Activated CD8-positive, alpha-beta memory T cell treated with anti-CD3 and anti-CD28 coated beads, Interleukin-2, amount 10 ng/mL, durations not matched to agents 7 days and 5 days (primary cell): ENCODE measurements around the gene KCNJ11. TPM values are rescaled to one million over a fixed set of nuclear protein-coding genes. Genes with fewer than 3 reads are reported as not detected.

ENCODE experiments used
- ATAC-seq: fragments of 150-1000 bp; cut with Tn5 transposase; one replicate; pipeline ENCODE4 v1.10.0; 2021; ENCODE audit warnings: moderate library complexity
- CTCF ChIA-PET: fragments of 350-600 bp; sonication (Branson Sonifier 250); formaldehyde crosslinking; loops from one replicate; lab custom pipeline; 2021; ENCODE audit warnings: antibody characterized with exemption; lab: Charles Lee
- DNase-seq: peaks from one replicate; pipeline ENCODE4 v3.0.0-alpha.2; 2020
- H3K27ac Mint-ChIP-seq: one replicate; pipeline ENCODE4 v1.8.0; 2021; ENCODE audit warnings: mild to moderate bottlenecking, mixed read lengths
- H3K27me3 Mint-ChIP-seq: one replicate; pipeline ENCODE4 v1.8.0; 2021; ENCODE audit warnings: mixed read lengths
- H3K36me3 Mint-ChIP-seq: one replicate; pipeline ENCODE4 v1.8.0; 2021; ENCODE audit warnings: mild to moderate bottlenecking, mixed read lengths
- H3K4me1 Mint-ChIP-seq: one replicate; pipeline ENCODE4 v1.8.0; 2021; ENCODE audit warnings: mixed read lengths
- H3K4me3 Mint-ChIP-seq: one replicate; pipeline ENCODE4 v1.8.0; 2021; ENCODE audit warnings: mild to moderate bottlenecking, moderate library complexity, mixed read lengths
- H3K9me3 Mint-ChIP-seq: one replicate; pipeline ENCODE4 v1.8.0; 2022; ENCODE audit warnings: low read depth, mixed read lengths
- total RNA-seq, 2 experiments: library from RNA; stranded (reverse); gene quantifications; one replicate each; pipeline ENCODE4 v1.2.3, GENCODE V29; 2021

The KCNJ11 gene
- total RNA-seq, 2 experiments from 2014 or later: 0.66 to 0.99 TPM

GRCh38 chr11:17415523-17416104 is 27.2 kb upstream of the KCNJ11 start:
- ATAC-seq (no peak), DNase-seq (no peak)
- Mint-ChIP-seq H3K36me3 (no peaks in the 10 kb centered on the region), H3K27me3 (peaks cover 49% of the 10 kb centered on the region), H3K4me3 (no peak overlapping the region), H3K27ac (no peak overlapping the region), H3K9me3 (no peaks in the 10 kb centered on the region), H3K4me1 (peaks cover 24% of the 10 kb centered on the region)
- CTCF ChIA-PET: no interaction called here

DNA sequence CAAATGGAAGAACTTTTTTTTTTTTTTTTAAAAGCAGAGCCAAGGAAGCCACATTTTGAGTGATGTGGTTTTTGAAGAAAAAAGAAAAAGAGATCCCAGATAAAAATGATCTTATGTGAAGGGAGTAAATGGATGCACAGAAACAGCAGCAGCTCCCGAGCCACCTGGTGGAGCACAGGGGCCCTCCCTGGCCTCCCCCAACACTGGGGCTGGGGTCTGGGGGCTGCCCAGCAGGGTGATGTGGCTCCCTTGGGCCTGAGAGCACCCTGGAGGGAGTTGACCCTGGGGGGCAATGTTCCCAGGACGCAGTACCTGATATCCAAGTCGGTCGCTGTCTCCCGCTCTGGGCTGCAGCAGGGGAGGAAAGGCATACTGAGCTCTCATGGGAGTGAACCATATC is 26.5 kb upstream of the KCNJ11 start:
- H3K27ac Mint-ChIP-seq: no peak overlapping the region
- peaks cover 42% of the 10 kb centered on the region for H3K27me3 Mint-ChIP-seq
- DNase-seq: no peak
- peaks cover 24% of the 10 kb centered on the region for H3K4me1 Mint-ChIP-seq
- no peaks in the 10 kb centered on the region for H3K36me3 Mint-ChIP-seq
- no peaks in the 10 kb centered on the region for H3K9me3 Mint-ChIP-seq
- ATAC-seq: no peak
- CTCF ChIA-PET: interaction anchor here (1.0 kb wide), 1 partner anchor 30 kb away, joined by 4 read pairs; no protein-coding TSS in a partner anchor
- H3K4me3 Mint-ChIP-seq: no peak overlapping the region

DNA sequence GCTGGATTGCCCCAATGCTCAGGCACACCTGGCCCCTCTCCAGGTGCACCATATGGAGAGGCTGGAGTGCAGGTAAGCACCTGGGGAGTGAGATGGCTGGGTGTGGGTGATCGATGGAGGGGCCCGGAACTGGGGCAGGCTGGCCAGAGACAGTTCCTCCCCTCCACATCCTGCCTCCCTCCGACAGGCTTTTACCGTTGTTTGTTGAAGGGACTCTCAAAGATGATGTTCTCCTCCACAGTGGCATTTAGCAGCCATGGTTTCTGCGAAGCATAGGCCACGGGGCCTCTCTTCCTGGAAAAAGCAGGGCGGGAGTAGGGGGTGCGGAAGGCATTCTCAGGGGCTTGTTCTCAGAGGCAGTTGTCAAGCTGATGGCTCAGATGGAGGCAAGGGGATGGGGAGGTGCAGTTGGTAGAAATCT is 25.9 kb upstream of the KCNJ11 start:
- CTCF ChIA-PET: interaction anchor here (1.0 kb wide), 1 partner anchor 30 kb away, joined by 4 read pairs; no protein-coding TSS in a partner anchor
- DNase-seq (peak; percentile 46), ATAC-seq (peak; percentile 69)
- Mint-ChIP-seq H3K4me3 (no peak overlapping the region), H3K9me3 (no peaks in the 10 kb centered on the region), H3K27me3 (peaks cover 36% of the 10 kb centered on the region), H3K4me1 (peaks cover 24% of the 10 kb centered on the region), H3K36me3 (no peaks in the 10 kb centered on the region), H3K27ac (peak overlapping the region; percentile 57)

DNA sequence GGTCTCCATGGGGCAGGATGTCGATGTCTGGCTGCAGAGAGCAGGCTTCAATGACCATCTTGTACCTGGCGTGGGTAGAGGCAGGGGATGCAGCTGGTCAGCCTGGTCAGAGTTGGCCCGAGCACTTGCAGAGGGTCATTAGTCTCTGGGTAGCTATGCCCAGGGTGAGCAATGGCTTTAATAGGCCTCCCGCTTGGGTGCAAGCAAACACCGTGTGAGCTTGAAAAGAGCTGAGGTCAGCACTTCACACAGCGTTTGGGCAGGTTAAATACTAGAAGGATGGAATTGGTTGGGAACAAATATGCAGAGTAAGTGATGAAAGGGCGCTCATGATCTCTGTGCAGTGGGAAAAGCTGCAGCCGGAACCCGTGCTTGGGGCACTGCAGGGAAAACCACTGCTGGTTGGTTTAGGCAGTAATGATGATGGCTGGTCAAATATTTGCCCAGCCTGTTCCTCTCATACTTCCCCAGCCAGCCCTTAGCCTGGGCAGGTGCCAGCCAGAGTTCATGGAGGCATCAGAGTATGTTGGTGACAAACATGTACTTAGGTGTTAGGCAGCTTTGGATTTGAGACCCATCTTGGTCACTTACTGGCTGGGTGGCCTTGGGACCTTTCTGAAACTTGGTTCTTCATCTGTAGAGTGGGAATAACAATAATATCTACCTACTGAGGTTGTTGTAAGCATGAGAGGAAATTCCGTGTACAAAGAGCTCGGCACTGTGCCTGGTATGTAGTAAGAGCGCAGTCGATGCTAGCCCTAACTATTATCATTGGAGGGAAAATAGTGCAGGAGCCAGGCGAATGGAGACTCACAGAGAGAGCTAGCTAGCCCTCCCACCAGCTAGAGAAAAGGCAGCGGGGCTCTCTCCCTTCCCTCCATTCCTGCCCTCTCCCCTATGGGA is 25.2 kb upstream of the KCNJ11 start:
- DNase-seq (no peak), ATAC-seq (no peak)
- no peaks in the 10 kb centered on the region for H3K36me3 Mint-ChIP-seq
- no peak overlapping the region for H3K27ac Mint-ChIP-seq
- peaks cover 29% of the 10 kb centered on the region for H3K27me3 Mint-ChIP-seq
- H3K9me3 Mint-ChIP-seq: no peaks in the 10 kb centered on the region
- H3K4me1 Mint-ChIP-seq: peaks cover 24% of the 10 kb centered on the region
- CTCF ChIA-PET: interaction anchor here (0.6 to 1.1 kb wide), 3 partner anchors 28 to 30 kb away, joined by 3 to 4 read pairs (median 3); no protein-coding TSS in a partner anchor
- H3K4me3 Mint-ChIP-seq: no peak overlapping the region

DNA sequence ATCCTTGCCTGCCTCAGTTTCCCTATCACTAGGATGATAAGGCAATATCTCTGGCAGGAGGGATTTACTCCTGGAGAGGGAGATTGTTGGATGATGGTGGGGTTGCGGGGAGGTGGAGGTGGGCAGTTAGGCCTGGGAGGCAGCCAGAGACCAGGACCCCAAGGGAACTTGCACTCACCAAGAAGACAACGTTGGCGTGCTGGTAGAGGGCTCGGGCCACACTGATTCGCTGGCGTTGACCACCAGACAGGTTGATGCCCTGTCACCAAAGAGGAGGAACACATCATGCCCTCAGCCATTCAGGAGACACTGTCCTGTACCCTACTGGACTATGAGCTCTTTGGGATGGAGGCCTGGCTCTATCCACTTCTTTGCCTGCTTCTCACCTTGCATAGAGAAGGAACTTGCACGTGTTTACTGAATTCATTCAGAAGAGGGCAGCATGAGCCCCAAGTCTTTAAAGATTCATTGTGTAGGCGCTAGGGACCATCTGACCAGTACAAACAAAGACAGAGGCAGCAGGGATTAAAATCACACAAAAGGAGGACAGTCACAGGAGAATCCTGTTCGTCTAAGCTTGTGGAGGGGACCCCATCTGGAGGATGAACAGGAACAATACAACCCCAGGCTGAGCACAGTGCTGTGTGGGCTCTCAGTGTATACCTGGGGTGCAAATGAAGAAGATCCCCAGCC is 24.2 kb upstream of the KCNJ11 start:
- Mint-ChIP-seq H3K27me3 (peaks cover 20% of the 10 kb centered on the region), H3K9me3 (no peaks in the 10 kb centered on the region), H3K27ac (no peak overlapping the region), H3K4me3 (no peak overlapping the region), H3K4me1 (peaks cover 24% of the 10 kb centered on the region), H3K36me3 (no peaks in the 10 kb centered on the region)
- DNase-seq (no peak), ATAC-seq (no peak)
- CTCF ChIA-PET: interaction anchor here (0.6 to 1.5 kb wide), 3 partner anchors 12 to 29 kb away, joined by 3 read pairs; no protein-coding TSS in a partner anchor

DNA sequence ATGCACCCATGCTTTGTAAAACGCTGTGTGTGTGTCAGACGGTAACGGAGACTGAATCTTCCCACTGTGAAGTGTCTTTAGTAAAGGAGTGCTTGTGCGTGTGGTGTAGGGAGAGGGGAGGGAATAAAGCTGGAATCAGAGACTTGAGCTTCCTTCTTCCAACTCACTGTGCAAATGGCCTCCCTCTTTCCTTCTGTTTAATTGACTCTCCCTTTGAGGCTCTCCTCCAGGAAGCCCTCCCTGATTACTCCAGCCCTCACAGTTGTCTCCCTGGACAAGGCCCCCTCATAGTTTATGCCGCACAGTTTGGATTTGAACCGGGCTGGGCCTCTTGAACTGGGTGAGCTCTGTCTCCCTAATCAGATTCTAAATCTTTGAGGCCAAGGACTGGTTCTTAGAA is 23.0 kb upstream of the KCNJ11 start:
- H3K36me3 Mint-ChIP-seq: no peaks in the 10 kb centered on the region
- CTCF ChIA-PET: interaction anchor here (1.3 kb wide), 1 partner anchor 27 kb away, joined by 3 read pairs; no protein-coding TSS in a partner anchor
- no peak overlapping the region for H3K4me3 Mint-ChIP-seq
- ATAC-seq: no peak
- H3K27ac Mint-ChIP-seq: no peak overlapping the region
- DNase-seq: no peak
- H3K9me3 Mint-ChIP-seq: no peaks in the 10 kb centered on the region
- H3K27me3 Mint-ChIP-seq: peaks cover 18% of the 10 kb centered on the region
- peaks cover 23% of the 10 kb centered on the region for H3K4me1 Mint-ChIP-seq

DNA sequence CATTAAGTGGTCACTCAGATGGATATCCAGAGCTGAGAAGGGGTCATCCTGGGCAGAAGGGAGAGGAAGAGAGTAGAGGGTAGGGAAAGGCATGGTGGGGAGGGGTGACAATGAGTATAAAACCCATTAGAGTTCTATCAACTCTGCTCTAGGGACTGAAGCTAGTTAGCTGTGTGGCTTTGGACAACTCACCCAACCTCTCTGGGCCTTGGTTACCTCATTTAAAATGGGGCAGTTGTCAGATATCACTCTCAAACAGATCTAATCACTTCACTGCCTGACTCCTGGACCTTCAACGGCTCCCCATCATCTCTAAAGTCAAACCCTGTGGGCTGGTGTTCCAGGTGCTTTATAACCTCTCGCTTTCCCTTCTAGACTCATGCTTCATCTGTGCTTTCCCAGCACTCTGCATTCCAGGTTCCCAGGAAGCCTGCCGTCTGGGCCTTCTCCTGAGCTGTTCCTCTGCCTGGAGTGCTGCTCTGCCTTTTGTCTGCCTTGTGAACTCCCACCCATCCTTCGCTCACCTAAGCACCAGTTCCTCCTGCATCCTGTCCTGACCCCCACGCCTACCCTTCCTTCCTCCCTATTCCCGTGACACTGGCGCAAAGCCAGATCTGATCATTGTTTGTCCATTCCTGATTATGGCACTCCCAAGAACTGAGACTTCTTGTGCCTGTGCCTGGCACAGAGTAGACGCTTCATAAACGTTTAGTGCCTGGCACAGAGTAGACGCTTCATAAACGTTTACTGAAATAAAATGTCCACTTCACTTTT is 22.3 kb upstream of the KCNJ11 start:
- Mint-ChIP-seq H3K27ac (no peak overlapping the region), H3K9me3 (no peaks in the 10 kb centered on the region), H3K27me3 (peaks cover 13% of the 10 kb centered on the region), H3K4me1 (peaks cover 19% of the 10 kb centered on the region), H3K36me3 (no peaks in the 10 kb centered on the region), H3K4me3 (no peak overlapping the region)
- ATAC-seq (no peak), DNase-seq (no peak)
- CTCF ChIA-PET: interaction anchor here (1.3 kb wide), 1 partner anchor 27 kb away, joined by 3 read pairs; no protein-coding TSS in a partner anchor

GRCh38 chr11:17408641-17409040 is 20.2 kb upstream of the KCNJ11 start:
- ATAC-seq (no peak), DNase-seq (no peak)
- Mint-ChIP-seq H3K4me1 (peaks cover 7% of the 10 kb centered on the region), H3K27me3 (peaks cover 3% of the 10 kb centered on the region), H3K27ac (no peak overlapping the region), H3K36me3 (no peaks in the 10 kb centered on the region), H3K9me3 (no peaks in the 10 kb centered on the region), H3K4me3 (no peak overlapping the region)
- CTCF ChIA-PET: interaction anchor here (1.0 kb wide), 1 partner anchor 25 kb away, joined by 3 read pairs; no protein-coding TSS in a partner anchor

DNA sequence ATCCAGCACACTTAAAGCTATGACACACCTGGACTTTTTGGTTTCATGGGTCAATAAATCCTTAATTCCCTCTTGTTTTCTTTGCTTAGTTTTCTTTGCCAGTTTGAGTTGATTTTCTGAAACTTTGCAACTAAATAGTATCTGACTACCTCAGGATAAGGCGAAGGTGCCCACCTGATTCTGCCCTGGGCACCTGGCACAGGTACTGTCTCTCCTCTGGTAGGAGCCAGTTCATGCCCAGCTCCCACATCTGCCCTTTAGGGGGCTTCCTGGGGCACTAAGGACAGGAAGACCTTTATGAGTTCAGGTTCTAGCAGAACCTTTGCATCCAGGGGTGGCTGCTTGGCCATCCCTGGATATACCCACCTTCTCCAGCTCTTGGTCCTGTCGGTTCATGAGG is 19.6 kb upstream of the KCNJ11 start:
- no peaks in the 10 kb centered on the region for H3K36me3 Mint-ChIP-seq
- no peak for ATAC-seq

GRCh38 chr11:17407575-17407974 is 19.1 kb upstream of the KCNJ11 start:
- Mint-ChIP-seq H3K27ac (no peak overlapping the region), H3K36me3 (no peaks in the 10 kb centered on the region), H3K4me1 (peaks cover 4% of the 10 kb centered on the region), H3K4me3 (no peak overlapping the region), H3K27me3 (no peaks in the 10 kb centered on the region), H3K9me3 (no peaks in the 10 kb centered on the region)
- CTCF ChIA-PET: interaction anchor here (0.8 to 1.0 kb wide), 2 partner anchors 24 to 27 kb away, joined by 3 to 4 read pairs; no protein-coding TSS in a partner anchor
- no peak for DNase-seq
- no peak for ATAC-seq

More for the DNA sequence above, 19.6 kb upstream of the KCNJ11 start:
- CTCF ChIA-PET: interaction anchor here (0.8 to 1.0 kb wide), 2 partner anchors 24 to 27 kb away, joined by 3 to 4 read pairs; no protein-coding TSS in a partner anchor
- no peaks in the 10 kb centered on the region for H3K27me3 Mint-ChIP-seq
- no peak overlapping the region for H3K4me3 Mint-ChIP-seq
- no peaks in the 10 kb centered on the region for H3K9me3 Mint-ChIP-seq
- DNase-seq: no peak
- no peak overlapping the region for H3K27ac Mint-ChIP-seq
- peaks cover 4% of the 10 kb centered on the region for H3K4me1 Mint-ChIP-seq

DNA sequence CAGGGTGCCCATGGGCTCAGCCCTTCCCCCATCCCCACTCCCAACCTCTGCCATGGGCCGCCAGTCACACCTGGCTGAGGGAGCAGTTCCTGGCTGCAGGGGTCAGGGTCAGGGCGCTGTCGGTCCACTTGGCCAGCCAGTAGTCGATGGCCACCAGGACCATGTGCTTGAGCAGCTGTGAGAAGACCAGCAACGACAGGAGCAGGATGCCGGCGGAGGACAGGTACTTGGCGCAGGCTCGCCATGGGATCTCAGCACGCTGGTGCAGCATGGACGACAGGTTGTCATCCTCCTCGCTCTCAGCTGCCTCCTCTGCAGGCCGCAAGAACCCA is 18.3 kb upstream of the KCNJ11 start:
- ATAC-seq (no peak), DNase-seq (no peak)
- H3K27ac Mint-ChIP-seq: no peak overlapping the region
- peaks cover 4% of the 10 kb centered on the region for H3K4me1 Mint-ChIP-seq
- CTCF ChIA-PET: interaction anchor here (1.3 kb wide), 1 partner anchor 23 kb away, joined by 5 read pairs; no protein-coding TSS in a partner anchor
- no peaks in the 10 kb centered on the region for H3K36me3 Mint-ChIP-seq
- H3K27me3 Mint-ChIP-seq: no peaks in the 10 kb centered on the region
- no peaks in the 10 kb centered on the region for H3K9me3 Mint-ChIP-seq
- H3K4me3 Mint-ChIP-seq: no peak overlapping the region

- DNase-seq (no peak), ATAC-seq (no peak)
- no peaks in the 10 kb centered on the region for H3K9me3 Mint-ChIP-seq
- peaks cover 4% of the 10 kb centered on the region for H3K4me1 Mint-ChIP-seq
- H3K27ac Mint-ChIP-seq: no peak overlapping the region
- H3K36me3 Mint-ChIP-seq: no peaks in the 10 kb centered on the region
- no peak overlapping the region for H3K4me3 Mint-ChIP-seq
- CTCF ChIA-PET: interaction anchor here (1.3 kb wide), 1 partner anchor 22 kb away, joined by 5 read pairs; no protein-coding TSS in a partner anchor
- H3K27me3 Mint-ChIP-seq: no peaks in the 10 kb centered on the region
Observed at GRCh38 chr11:17406082-17406817, 17.8 kb upstream of the KCNJ11 start.
